DOHH2 (cell line): ENCODE measurements around the gene LTA.

Experiments used
- CTCF ChIP-seq: fragments of 200-600 bp; sonication (generic); IDR thresholded peaks from one replicate; pipeline ENCODE4 v1.5.1; 2014; ENCODE audit warnings: antibody characterized with exemption, mild to moderate bottlenecking, low read depth, low read length; ENCODE audit not compliant: poor library complexity, severe bottlenecking
- EZH2phosphoT487 ChIP-seq: fragments of 200-600 bp; sonication (generic); IDR thresholded peaks from 2 replicates; pipeline ENCODE4 v1.6.1; 2017; ENCODE audit warnings: borderline replicate concordance, mild to moderate bottlenecking, antibody characterized with exemption, low read length, moderate library complexity, mixed read lengths

- TF ChIP-seq CTCF (no peak), EZH2phosphoT487 (no peak)
Measured at GRCh38 chr6:31622684-31623091, 50.6 kb downstream of the LTA start.
